Kidney glomerular epithelial cell (primary cell): ENCODE data around the gene VPS51.
"Not testable (repeated sequence)": the region's sequence is repeated elsewhere in the genome, so short reads cannot be mapped to it uniquely, and the experiment has no call there.

Experiments
- DNase-seq: peaks from one replicate; lab custom pipeline; 2025; lab: John Stamatoyannopoulos, UW

Gene VPS51

GRCh38 chr11:65107751-65108468 lies 11.9 kb downstream of the VPS51 start:
- no peak for DNase-seq

- no peak for DNase-seq
Measured at GRCh38 chr11:65108469-65109123, 12.6 kb downstream of the VPS51 start.

GRCh38 chr11:65109231-65110198 lies 13.5 kb downstream of the VPS51 start:
- no peak for DNase-seq

GRCh38 chr11:65110354-65110861 lies 14.4 kb downstream of the VPS51 start:
- peak; percentile 82 for DNase-seq

GRCh38 chr11:65111159-65111743 lies 15.2 kb downstream of the VPS51 start:
- no peak for DNase-seq

GRCh38 chr11:65111744-65112545 lies 15.9 kb downstream of the VPS51 start, which contains the start of gene TM7SF2:
Gene TM7SF2, plus strand, starts transcription at chr11:65111872. Its CDS starts 144 bp downstream, at chr11:65112016.
- peak; percentile 83 for DNase-seq

- no peak for DNase-seq
Measured at GRCh38 chr11:65112546-65113360, 16.7 kb downstream of the VPS51 start.

- peak; percentile 34 for DNase-seq
Measured at GRCh38 chr11:65113361-65113756, 17.3 kb downstream of the VPS51 start.

GRCh38 chr11:65113839-65114238 lies 17.8 kb downstream of the VPS51 start:
- no peak for DNase-seq

- no peak for DNase-seq
Measured at GRCh38 chr11:65114538-65115171, 18.6 kb downstream of the VPS51 start.

- DNase-seq = no peak
Measured at GRCh38 chr11:65115361-65116082, 19.5 kb downstream of the VPS51 start.

GRCh38 chr11:65116370-65117205 lies 20.6 kb downstream of the VPS51 start:
- no peak for DNase-seq

- DNase-seq = peak; percentile 98
Measured at GRCh38 chr11:65117206-65118096, 21.4 kb downstream of the VPS51 start, which contains the start of gene ZNHIT2. Gene ZNHIT2, minus strand, starts transcription at chr11:65117701. Its CDS starts 48 bp downstream, at chr11:65117653.

GRCh38 chr11:65118097-65118837 lies 22.3 kb downstream of the VPS51 start:
- DNase-seq = no peak

GRCh38 chr11:65118891-65119669 lies 23.1 kb downstream of the VPS51 start:
- DNase-seq = not testable (repeated sequence)
